Pancreas (tissue), 10 donors: ENCODE results near the gene CASTOR1. TPM values are rescaled to one million over a fixed set of nuclear protein-coding genes. Genes with fewer than 3 reads are reported as not detected.

Source experiments
- ATAC-seq, 4 donors: fragments of 200-7000 bp; cut with Tn5 transposase; one replicate each; pipeline versions ENCODE4 v1.8.0 to v1.9.1; 2020; ENCODE audit warnings: mild to moderate bottlenecking in 4 of 4, moderate library complexity in 4 of 4
- DNase-seq, 6 donors: peaks; one replicate each; pipeline ENCODE4 v3.0.0-alpha.2; 2020
- FAIRE-seq: peaks from 2 replicates; lab custom pipeline; 2012; peaks lifted over from hg19 to GRCh38; lab: Jason Lieb, UNC
- H3K27ac ChIP-seq, 4 donors: fragments of 200-600 bp; sonication (generic); 1 replicate in 3 of 4; 2 replicates in 1 of 4; pipeline versions ENCODE4 v1.5.0 to v1.8.0; 2020
- H3K27me3 ChIP-seq, 4 donors: fragments of 200-600 bp; one replicate each; pipeline ENCODE4 v1.8.0; 2021
- H3K36me3 ChIP-seq, 3 donors: fragments of 200-600 bp; sonication (generic) in 1 of 3; one replicate each; pipeline versions ENCODE4 v1.5.0 to v1.8.0; 2020 to 2021
- H3K4me1 ChIP-seq, 3 donors: fragments of 200-600 bp; one replicate each; pipeline ENCODE4 v1.8.0; 2021
- H3K4me3 ChIP-seq, 4 donors: fragments of 200-600 bp; sonication (generic) in 2 of 4; one replicate each; pipeline versions ENCODE4 v1.5.0 to v1.8.0; 2020 to 2021
- H3K9me3 ChIP-seq, 4 donors: fragments of 200-600 bp; one replicate each; pipeline ENCODE4 v1.8.0; 2021
- WGBS, 2 donors: extraction: QIAGEN DNeasy Blood & Tissue Kit; methylation state at CpG; one replicate each; pipeline ENCODE4 v1.1.7; 2013; 5-methylcytosine and 5-hydroxymethylcytosine counted together
- intact Hi-C, 3 donors: fragments of 100-400 bp; cut with DNase I; formaldehyde crosslinking; loops; one replicate each; pipeline versions ENCODE4 v1.11.1 to v1.14.2; 2022
- polyA plus RNA-seq, 2 donors: library from polyadenylated mRNA; stranded (reverse); fragments of 200-250 nt; gene quantifications; one replicate each; pipeline ENCODE4 v1.2.3, GENCODE V29; 2013
- total RNA-seq, 6 donors: library from RNA; stranded (reverse); fragmentation: NEBNext Ultra II Directional in 4 of 6; extraction: Animal tissue kit (Norgen Biotek cat#: 25700) in 4 of 6; gene quantifications; one replicate each; pipeline versions ENCODE4 v1.2.1 to v1.2.4, GENCODE V29; 2021 to 2023
- TF ChIP-seq, protein P1 (sequence below), 4 donors: fragments of 200-600 bp; sonication (generic) in 3 of 4; IDR thresholded peaks; one replicate each; pipeline versions ENCODE4 v1.5.0 to v1.8.0; 2021; ENCODE audit warnings: antibody characterized with exemption in 4 of 4
- donor health status: healthy with polysubstance abuse.
- donor health status: DM: no; HTN: no; CAD: no; lungs with moderate emphysema.
- donor health status: DM: no; HTN: no; CAD: no.
- donor health status: control.
- donor health status: control.
- donor health status: Bipolar disorder and iron deficiency.
- donor health status: DM: yes; HTN: yes; CAD: no.
- donor health status: DM: no; HTN: no; CAD: no.
- donor health status: DM: no; HTN: no; CAD: no.
- donor health status: DM: yes; HTN: yes; CAD: no.

Gene CASTOR1
- total and polyA plus RNA-seq, 8 donors: 1.8 to 8.3 (median 4.2) TPM

- H3K27me3 ChIP-seq: no peaks in the 10 kb centered on the region
- WGBS, 2 donors: 97 to 100% methylated on average over 1 of the region's 1 CpG
- H3K27ac ChIP-seq: no peak overlapping the region
- TF ChIP-seq, protein P1, sequence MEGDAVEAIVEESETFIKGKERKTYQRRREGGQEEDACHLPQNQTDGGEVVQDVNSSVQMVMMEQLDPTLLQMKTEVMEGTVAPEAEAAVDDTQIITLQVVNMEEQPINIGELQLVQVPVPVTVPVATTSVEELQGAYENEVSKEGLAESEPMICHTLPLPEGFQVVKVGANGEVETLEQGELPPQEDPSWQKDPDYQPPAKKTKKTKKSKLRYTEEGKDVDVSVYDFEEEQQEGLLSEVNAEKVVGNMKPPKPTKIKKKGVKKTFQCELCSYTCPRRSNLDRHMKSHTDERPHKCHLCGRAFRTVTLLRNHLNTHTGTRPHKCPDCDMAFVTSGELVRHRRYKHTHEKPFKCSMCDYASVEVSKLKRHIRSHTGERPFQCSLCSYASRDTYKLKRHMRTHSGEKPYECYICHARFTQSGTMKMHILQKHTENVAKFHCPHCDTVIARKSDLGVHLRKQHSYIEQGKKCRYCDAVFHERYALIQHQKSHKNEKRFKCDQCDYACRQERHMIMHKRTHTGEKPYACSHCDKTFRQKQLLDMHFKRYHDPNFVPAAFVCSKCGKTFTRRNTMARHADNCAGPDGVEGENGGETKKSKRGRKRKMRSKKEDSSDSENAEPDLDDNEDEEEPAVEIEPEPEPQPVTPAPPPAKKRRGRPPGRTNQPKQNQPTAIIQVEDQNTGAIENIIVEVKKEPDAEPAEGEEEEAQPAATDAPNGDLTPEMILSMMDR (IDR thresholded peaks at IDR 0.05): no peak
- H3K4me3 ChIP-seq: no peak overlapping the region
- no peaks in the 10 kb centered on the region for H3K9me3 ChIP-seq
- peaks cover 10 to 81% (median 68%) of the 10 kb centered on the region in 3 donors for H3K36me3 ChIP-seq
- FAIRE-seq (no peak), ATAC-seq (no peak), DNase-seq (no peak)
- H3K4me1 ChIP-seq: no peaks in the 10 kb centered on the region
- intact Hi-C loops: no loop called here
Measured at GRCh38 chr22:30335236-30335635, 45.9 kb upstream of the CASTOR1 start.

- Histone ChIP-seq H3K4me3 (no peak overlapping the region), H3K27me3 (no peaks in the 10 kb centered on the region), H3K9me3 (no peaks in the 10 kb centered on the region), H3K27ac (no peak overlapping the region), H3K36me3 (peaks cover 6 to 76% (median 62%) of the 10 kb centered on the region in 3 donors), H3K4me1 (no peaks in the 10 kb centered on the region)
- intact Hi-C loops: no loop called here
- 98% methylated on average over 4 of the region's 4 CpGs for WGBS, 2 donors
- ATAC-seq (no peak), FAIRE-seq (no peak), DNase-seq (no peak)
- TF ChIP-seq, protein P1 (IDR thresholded peaks at IDR 0.05): no peak
Measured at GRCh38 chr22:30334646-30335045, 45.3 kb upstream of the CASTOR1 start.

- WGBS, 2 donors: 90 to 91% methylated on average over 3 of the region's 3 CpGs
- no peak for FAIRE-seq
- TF ChIP-seq, protein P1 (IDR thresholded peaks at IDR 0.05): no peak
Measured at GRCh38 chr22:30333707-30334087, 44.4 kb upstream of the CASTOR1 start.

DNA sequence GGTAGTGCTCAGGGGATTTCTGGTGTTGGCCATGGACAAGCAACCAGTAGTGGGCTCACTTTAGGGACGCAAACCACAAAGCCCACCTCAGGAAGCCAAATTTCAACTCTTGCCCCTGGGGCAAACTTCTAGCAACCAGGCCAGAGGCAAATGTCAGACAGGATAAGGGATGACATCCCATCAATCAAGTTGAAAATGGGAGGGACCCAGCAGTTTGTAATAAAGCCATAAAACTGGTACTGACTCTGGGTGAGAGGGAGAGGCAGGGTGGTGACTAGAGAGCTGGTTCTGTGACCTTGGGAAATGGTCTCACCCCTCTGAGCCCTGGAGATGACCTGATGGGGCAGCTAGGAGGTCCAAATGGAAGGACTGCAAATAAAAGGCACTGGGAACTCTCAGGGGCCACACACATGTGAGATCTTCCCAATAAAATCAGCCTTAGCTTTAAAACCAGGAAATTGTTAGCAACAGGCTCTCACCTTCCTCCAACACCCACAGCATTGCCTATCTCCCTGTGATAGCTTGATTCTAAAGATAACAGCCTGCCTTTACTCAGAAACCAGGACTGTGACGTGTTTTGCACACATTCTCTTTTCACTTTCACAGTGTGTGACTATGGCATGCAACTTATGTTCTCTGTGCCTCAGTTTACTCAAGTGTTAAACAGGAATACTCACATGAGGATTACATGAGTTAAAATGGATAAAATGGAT lies 43.8 kb upstream of the CASTOR1 start:
- DNase-seq (no peak), FAIRE-seq (no peak), ATAC-seq (no peak)
- WGBS, 2 donors: 86 to 91% methylated on average over 2 of the region's 2 CpGs
- TF ChIP-seq, protein P1 (IDR thresholded peaks at IDR 0.05): no peak
- Histone ChIP-seq H3K27me3 (no peaks in the 10 kb centered on the region), H3K4me3 (no peak overlapping the region), H3K4me1 (peaks cover 0 to under 1% (median under 1%) of the 10 kb centered on the region in 3 donors), H3K27ac (no peak overlapping the region), H3K36me3 (peaks cover 6 to 61% (median 47%) of the 10 kb centered on the region in 3 donors), H3K9me3 (no peaks in the 10 kb centered on the region)
- intact Hi-C loops: no loop called here

More at GRCh38 chr22:30333707-30334087, 44.4 kb upstream of the CASTOR1 start:
- DNase-seq (no peak), ATAC-seq (no peak)
- intact Hi-C loops: no loop called here
- H3K4me3 ChIP-seq: no peak overlapping the region
- H3K27me3 ChIP-seq: no peaks in the 10 kb centered on the region
- H3K36me3 ChIP-seq: peaks cover 6 to 66% (median 53%) of the 10 kb centered on the region in 3 donors
- H3K9me3 ChIP-seq: no peaks in the 10 kb centered on the region
- H3K4me1 ChIP-seq: no peaks in the 10 kb centered on the region
- no peak overlapping the region for H3K27ac ChIP-seq

DNA sequence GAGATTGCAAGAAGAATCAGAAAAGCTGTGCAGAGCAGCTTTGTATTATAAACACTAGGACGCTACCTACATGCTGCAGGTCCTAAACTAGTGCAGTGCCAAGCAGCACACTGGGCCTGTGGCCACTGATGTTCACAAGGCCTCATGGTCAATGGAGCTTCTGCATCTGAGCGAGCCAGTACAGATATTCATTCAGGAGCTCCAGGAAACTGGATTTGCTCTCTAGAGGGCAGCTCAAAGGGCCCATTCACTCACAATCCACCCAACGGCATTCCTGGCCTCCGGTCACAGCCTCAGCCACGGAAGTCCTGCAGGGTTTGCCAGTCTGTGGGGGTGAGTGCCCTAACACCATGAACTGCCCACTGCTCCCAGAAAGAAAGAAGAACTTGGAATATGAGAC lies 43.2 kb upstream of the CASTOR1 start:
- Histone ChIP-seq H3K4me3 (no peak overlapping the region), H3K36me3 (peaks cover 6 to 55% (median 41%) of the 10 kb centered on the region in 3 donors), H3K4me1 (peaks cover 0 to 7% (median 6%) of the 10 kb centered on the region in 3 donors), H3K27me3 (no peaks in the 10 kb centered on the region), H3K27ac (no peak overlapping the region), H3K9me3 (no peaks in the 10 kb centered on the region)
- ATAC-seq (no peak), DNase-seq (no peak), FAIRE-seq (no peak)
- intact Hi-C loops: no loop called here
- TF ChIP-seq, protein P1 (IDR thresholded peaks at IDR 0.05): no peak
- 79 to 81% methylated on average over 5 of the region's 5 CpGs for WGBS, 2 donors
